ENCODE measurements around the gene FASTK. TPM values are rescaled to one million over a fixed set of nuclear protein-coding genes. Genes with fewer than 3 reads are reported as not detected.

The FASTK gene
- total RNA-seq, 1 donor from 2014 or later = 55.3 TPM

- Histone ChIP-seq H3K27me3 (ENCODE audit: control insufficient read depth in 3 of 3, insufficient read depth in 3 of 3, low read length in 3 of 3) (no peaks in the 10 kb centered on the region), H3K4me3 (ENCODE audit: low read length in 3 of 3) (peak overlapping the region; percentile 64 to 95 (median 79)), H3K4me1 (ENCODE audit: control insufficient read depth in 3 of 3, insufficient read depth in 3 of 3, low read length in 3 of 3) (peaks cover 52 to 62% (median 55%) of the 10 kb centered on the region in 3 donors), H3K9ac (ENCODE audit: low read depth in 1 of 3, low read length in 3 of 3) (peak overlapping the region; percentile 64 to 95 (median 71)), H3K9me3 (ENCODE audit: control insufficient read depth in 3 of 3, low read length in 3 of 3) (no peaks in the 10 kb centered on the region), H3K27ac (ENCODE audit: low read depth, low read length) (peak overlapping the region; percentile 91), H3K36me3 (ENCODE audit: control insufficient read depth in 3 of 3, insufficient read depth in 3 of 3, low read length in 3 of 3) (peaks cover 2 to 9% (median 4%) of the 10 kb centered on the region in 3 donors)
Observed at GRCh38 chr7:151082141-151083070, 1.8 kb upstream of the FASTK start.

- H3K27me3 ChIP-seq (ENCODE audit: control insufficient read depth in 3 of 3, insufficient read depth in 3 of 3, low read length in 3 of 3) = no peaks in the 10 kb centered on the region
- H3K4me3 ChIP-seq (ENCODE audit: low read length in 3 of 3) = peak overlapping the region; percentile 64 to 95 (median 79)
- peaks cover 52 to 62% (median 55%) of the 10 kb centered on the region in 3 donors for H3K4me1 ChIP-seq (ENCODE audit: control insufficient read depth in 3 of 3, insufficient read depth in 3 of 3, low read length in 3 of 3)
- H3K36me3 ChIP-seq (ENCODE audit: control insufficient read depth in 3 of 3, insufficient read depth in 3 of 3, low read length in 3 of 3) = peaks cover 6 to 13% (median 11%) of the 10 kb centered on the region in 3 donors
- no peaks in the 10 kb centered on the region for H3K9me3 ChIP-seq (ENCODE audit: control insufficient read depth in 3 of 3, low read length in 3 of 3)
- H3K27ac ChIP-seq (ENCODE audit: low read depth, low read length) = peak overlapping the region; percentile 91
- peak overlapping the region; percentile 64 to 95 (median 84) for H3K9ac ChIP-seq (ENCODE audit: low read depth in 1 of 3, low read length in 3 of 3)
Observed at GRCh38 chr7:151081170-151082101, 827 bp upstream of the FASTK start.

- H3K36me3 ChIP-seq (ENCODE audit: control insufficient read depth in 3 of 3, insufficient read depth in 3 of 3, low read length in 3 of 3) = peaks cover 16 to 22% (median 21%) of the 10 kb centered on the region in 3 donors
- no peaks in the 10 kb centered on the region for H3K27me3 ChIP-seq (ENCODE audit: control insufficient read depth in 3 of 3, insufficient read depth in 3 of 3, low read length in 3 of 3)
- H3K9me3 ChIP-seq (ENCODE audit: control insufficient read depth in 3 of 3, low read length in 3 of 3) = no peaks in the 10 kb centered on the region
- peak overlapping the region; percentile 91 for H3K27ac ChIP-seq (ENCODE audit: low read depth, low read length)
- H3K4me1 ChIP-seq (ENCODE audit: control insufficient read depth in 3 of 3, insufficient read depth in 3 of 3, low read length in 3 of 3) = peaks cover 44 to 53% (median 47%) of the 10 kb centered on the region in 3 donors
- peak overlapping the region; percentile 90 to 95 (median 93) for H3K4me3 ChIP-seq (ENCODE audit: low read length in 3 of 3)
- peak overlapping the region; percentile 78 to 95 (median 91) for H3K9ac ChIP-seq (ENCODE audit: low read depth in 1 of 3, low read length in 3 of 3)
Observed at GRCh38 chr7:151080067-151080521, 515 bp downstream of the FASTK start.

GRCh38 chr7:151079199-151079910 lies 1.3 kb downstream of the FASTK start:
- no peaks in the 10 kb centered on the region for H3K27me3 ChIP-seq (ENCODE audit: control insufficient read depth in 3 of 3, insufficient read depth in 3 of 3, low read length in 3 of 3)
- peaks cover 23 to 29% (median 28%) of the 10 kb centered on the region in 3 donors for H3K36me3 ChIP-seq (ENCODE audit: control insufficient read depth in 3 of 3, insufficient read depth in 3 of 3, low read length in 3 of 3)
- peak overlapping the region; percentile 90 to 95 (median 93) for H3K4me3 ChIP-seq (ENCODE audit: low read length in 3 of 3)
- peaks cover 43 to 49% (median 47%) of the 10 kb centered on the region in 3 donors for H3K4me1 ChIP-seq (ENCODE audit: control insufficient read depth in 3 of 3, insufficient read depth in 3 of 3, low read length in 3 of 3)
- H3K9me3 ChIP-seq (ENCODE audit: control insufficient read depth in 3 of 3, low read length in 3 of 3) = no peaks in the 10 kb centered on the region
- H3K27ac ChIP-seq (ENCODE audit: low read depth, low read length) = no peak overlapping the region
- peak overlapping the region; percentile 78 to 95 (median 91) for H3K9ac ChIP-seq (ENCODE audit: low read depth in 1 of 3, low read length in 3 of 3)

- Histone ChIP-seq H3K4me3 (ENCODE audit: low read length in 3 of 3) (no peak overlapping the region), H3K4me1 (ENCODE audit: control insufficient read depth in 3 of 3, insufficient read depth in 3 of 3, low read length in 3 of 3) (peaks cover 39 to 44% (median 42%) of the 10 kb centered on the region in 3 donors), H3K9me3 (ENCODE audit: control insufficient read depth in 3 of 3, low read length in 3 of 3) (no peaks in the 10 kb centered on the region), H3K9ac (ENCODE audit: low read depth in 1 of 3, low read length in 3 of 3) (peak overlapping the region in 2 of 3 donors; percentile 45 to 91), H3K36me3 (ENCODE audit: control insufficient read depth in 3 of 3, insufficient read depth in 3 of 3, low read length in 3 of 3) (peaks cover 30 to 37% (median 35%) of the 10 kb centered on the region in 3 donors), H3K27ac (ENCODE audit: low read depth, low read length) (peak overlapping the region; percentile 12), H3K27me3 (ENCODE audit: control insufficient read depth in 3 of 3, insufficient read depth in 3 of 3, low read length in 3 of 3) (no peaks in the 10 kb centered on the region)
Observed at GRCh38 chr7:151078233-151079040, 2.2 kb downstream of the FASTK start.

- no peaks in the 10 kb centered on the region for H3K9me3 ChIP-seq (ENCODE audit: control insufficient read depth in 3 of 3, low read length in 3 of 3)
- no peak overlapping the region for H3K4me3 ChIP-seq (ENCODE audit: low read length in 3 of 3)
- H3K4me1 ChIP-seq (ENCODE audit: control insufficient read depth in 3 of 3, insufficient read depth in 3 of 3, low read length in 3 of 3) = peaks cover 39 to 43% (median 42%) of the 10 kb centered on the region in 3 donors
- no peak overlapping the region for H3K27ac ChIP-seq (ENCODE audit: low read depth, low read length)
- H3K27me3 ChIP-seq (ENCODE audit: control insufficient read depth in 3 of 3, insufficient read depth in 3 of 3, low read length in 3 of 3) = no peaks in the 10 kb centered on the region
- no peak overlapping the region for H3K9ac ChIP-seq (ENCODE audit: low read depth in 1 of 3, low read length in 3 of 3)
- H3K36me3 ChIP-seq (ENCODE audit: control insufficient read depth in 3 of 3, insufficient read depth in 3 of 3, low read length in 3 of 3) = peaks cover 30 to 37% (median 35%) of the 10 kb centered on the region in 3 donors
Observed at GRCh38 chr7:151077705-151078232, 2.8 kb downstream of the FASTK start.

GRCh38 chr7:151076863-151077704 lies 3.5 kb downstream of the FASTK start:
- Histone ChIP-seq H3K4me3 (ENCODE audit: low read length in 3 of 3) (no peak overlapping the region), H3K27me3 (ENCODE audit: control insufficient read depth in 3 of 3, insufficient read depth in 3 of 3, low read length in 3 of 3) (no peaks in the 10 kb centered on the region), H3K9ac (ENCODE audit: low read depth in 1 of 3, low read length in 3 of 3) (no peak overlapping the region), H3K4me1 (ENCODE audit: control insufficient read depth in 3 of 3, insufficient read depth in 3 of 3, low read length in 3 of 3) (peaks cover 32 to 36% (median 35%) of the 10 kb centered on the region in 3 donors), H3K27ac (ENCODE audit: low read depth, low read length) (no peak overlapping the region), H3K36me3 (ENCODE audit: control insufficient read depth in 3 of 3, insufficient read depth in 3 of 3, low read length in 3 of 3) (peaks cover 30 to 40% (median 37%) of the 10 kb centered on the region in 3 donors), H3K9me3 (ENCODE audit: control insufficient read depth in 3 of 3, low read length in 3 of 3) (no peaks in the 10 kb centered on the region)

- Histone ChIP-seq H3K4me3 (ENCODE audit: low read length in 3 of 3) (no peak overlapping the region), H3K27me3 (ENCODE audit: control insufficient read depth in 3 of 3, insufficient read depth in 3 of 3, low read length in 3 of 3) (no peaks in the 10 kb centered on the region), H3K4me1 (ENCODE audit: control insufficient read depth in 3 of 3, insufficient read depth in 3 of 3, low read length in 3 of 3) (peaks cover 21 to 26% (median 25%) of the 10 kb centered on the region in 3 donors), H3K9me3 (ENCODE audit: control insufficient read depth in 3 of 3, low read length in 3 of 3) (no peaks in the 10 kb centered on the region), H3K9ac (ENCODE audit: low read depth in 1 of 3, low read length in 3 of 3) (no peak overlapping the region), H3K27ac (ENCODE audit: low read depth, low read length) (no peak overlapping the region), H3K36me3 (ENCODE audit: control insufficient read depth in 3 of 3, insufficient read depth in 3 of 3, low read length in 3 of 3) (peaks cover 41 to 47% (median 43%) of the 10 kb centered on the region in 3 donors)
Observed at GRCh38 chr7:151075978-151076426, 4.6 kb downstream of the FASTK start.
